Lung (tissue), 12 donors: ENCODE results near the gene LRRK1. TPM values are rescaled to one million over a fixed set of nuclear protein-coding genes. Genes with fewer than 3 reads are reported as not detected.

Source experiments
- ATAC-seq: fragments of 200-7000 bp; cut with Tn5 transposase; one replicate; pipeline ENCODE4 v1.9.1; 2020; ENCODE audit warnings: moderate number of reproducible peaks; ENCODE audit not compliant: insufficient read depth, low FRiP score
- DNase-seq, 3 donors: peaks; one replicate each; pipeline ENCODE4 v3.0.0-alpha.2; 2013 to 2017
- H3K27ac ChIP-seq, 2 donors: one replicate each; pipeline ENCODE4 v1.5.1; 2013; ENCODE audit warnings: mild to moderate bottlenecking in 2 of 2, moderate library complexity in 2 of 2, control low read depth in 1 of 2, inconsistent platforms in 1 of 2, low read depth in 1 of 2, low read length in 1 of 2
- H3K27me3 ChIP-seq, 3 donors: one replicate each; pipeline ENCODE4 v1.5.1; 2013; ENCODE audit warnings: low read length in 2 of 3; ENCODE audit not compliant: control insufficient read depth in 3 of 3, insufficient read depth in 3 of 3
- H3K36me3 ChIP-seq, 4 donors: one replicate each; pipeline ENCODE4 v1.5.1; 2013; ENCODE audit warnings: low read length in 4 of 4, mild to moderate bottlenecking in 1 of 4, moderate library complexity in 1 of 4; ENCODE audit not compliant: control insufficient read depth in 4 of 4, insufficient read depth in 4 of 4
- H3K4me1 ChIP-seq, 5 donors: one replicate each; pipeline ENCODE4 v1.5.1; 2013; ENCODE audit warnings: low read length in 5 of 5, mild to moderate bottlenecking in 2 of 5, moderate library complexity in 1 of 5; ENCODE audit not compliant: control insufficient read depth in 5 of 5, insufficient read depth in 5 of 5
- H3K4me3 ChIP-seq: one replicate; pipeline ENCODE4 v1.5.1; 2013; ENCODE audit warnings: mild to moderate bottlenecking, control low read depth, moderate library complexity
- H3K9ac ChIP-seq, 2 donors: one replicate each; pipeline ENCODE4 v1.5.1; 2013; ENCODE audit warnings: low read length in 2 of 2, control low read depth in 1 of 2; ENCODE audit not compliant: insufficient read depth in 1 of 2
- H3K9me3 ChIP-seq, 4 donors: one replicate each; pipeline ENCODE4 v1.5.1; 2013; ENCODE audit warnings: low read length in 3 of 4, mild to moderate bottlenecking in 1 of 4, moderate library complexity in 1 of 4; ENCODE audit not compliant: control insufficient read depth in 4 of 4, insufficient read depth in 3 of 4
- CTCF ChIP-seq: IDR thresholded peaks from 2 replicates; pipeline ENCODE4 v1.5.1; 2012; ENCODE audit warnings: mild to moderate bottlenecking; ENCODE audit errors: control extremely low read depth, extremely low read depth
- WGBS, 2 donors: extraction: QIAGEN DNeasy Blood & Tissue Kit; methylation state at CpG; one replicate each; pipeline ENCODE4 v1.1.7; 2013; 5-methylcytosine and 5-hydroxymethylcytosine counted together
- polyA plus RNA-seq, 2 donors: library from polyadenylated mRNA; stranded (reverse); fragments of 200-250 nt; gene quantifications; one replicate each; pipeline ENCODE4 v1.2.1, GENCODE V29; 2013
- total RNA-seq, 2 donors: library from RNA; depleted of rRNA in 1 of 2; stranded (reverse); fragments of >200 nt in 1 of 2; gene quantifications; one replicate each; pipeline ENCODE4 v1.2.1, GENCODE V29; 2014 to 2021
- donor health status: control.
- donor health status: control.
- donor health status: Bipolar disorder and iron deficiency.
- donor health status: healthy.
- donor health status: DM: yes; HTN: yes; CAD: no.

LRRK1 gene
- total and polyA plus RNA-seq, 4 donors = 5.7 to 22.9 (median 9.7) TPM

GRCh38 chr15:100909989-100910955, 8.9 kb upstream of the LRRK1 start:
- H3K36me3 ChIP-seq = no peaks in the 10 kb centered on the region
- TF ChIP-seq CTCF = no peak
- H3K9me3 ChIP-seq = peaks cover 0 to 1% (median 0%) of the 10 kb centered on the region in 4 donors
- no peaks in the 10 kb centered on the region for H3K27me3 ChIP-seq
- no peak overlapping the region for H3K27ac ChIP-seq
- no peak overlapping the region for H3K4me3 ChIP-seq
- peak in 1 of 3 donors; percentile 22 for DNase-seq
- H3K4me1 ChIP-seq = peaks cover 0 to 22% (median 0%) of the 10 kb centered on the region in 5 donors
- no peak for ATAC-seq
- no peak overlapping the region for H3K9ac ChIP-seq
- 75 to 84% methylated on average over 12 of the region's 12 CpGs for WGBS, 2 donors

DNA sequence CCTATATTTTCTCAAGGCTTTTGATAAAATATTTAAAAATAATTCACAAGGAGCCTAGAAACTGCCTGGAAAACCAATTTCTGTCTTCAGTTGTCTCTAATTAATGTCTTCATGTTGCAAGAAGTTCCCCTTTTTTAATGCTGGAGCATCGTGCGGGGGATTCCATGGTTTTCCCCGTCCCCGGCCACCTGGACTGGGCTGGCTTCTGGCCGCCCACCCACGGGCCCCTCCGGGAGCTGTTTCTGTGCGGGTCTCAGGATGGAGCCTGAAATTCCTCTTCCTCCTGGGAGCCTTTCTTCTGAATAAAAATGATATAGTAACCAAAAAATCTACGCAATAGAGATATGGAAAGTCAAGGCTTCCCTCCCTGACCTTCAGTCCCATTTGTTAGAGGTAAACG, 8.1 kb upstream of the LRRK1 start:
- TF ChIP-seq CTCF = no peak
- peaks cover 0 to 1% (median 0%) of the 10 kb centered on the region in 4 donors for H3K9me3 ChIP-seq
- H3K36me3 ChIP-seq = no peaks in the 10 kb centered on the region
- peaks cover 0 to 22% (median 0%) of the 10 kb centered on the region in 5 donors for H3K4me1 ChIP-seq
- 79 to 87% methylated on average over 10 of the region's 10 CpGs for WGBS, 2 donors
- no peak overlapping the region for H3K27ac ChIP-seq
- H3K9ac ChIP-seq = no peak overlapping the region
- H3K4me3 ChIP-seq = no peak overlapping the region
- ATAC-seq (no peak), DNase-seq (no peak)
- no peaks in the 10 kb centered on the region for H3K27me3 ChIP-seq

DNA sequence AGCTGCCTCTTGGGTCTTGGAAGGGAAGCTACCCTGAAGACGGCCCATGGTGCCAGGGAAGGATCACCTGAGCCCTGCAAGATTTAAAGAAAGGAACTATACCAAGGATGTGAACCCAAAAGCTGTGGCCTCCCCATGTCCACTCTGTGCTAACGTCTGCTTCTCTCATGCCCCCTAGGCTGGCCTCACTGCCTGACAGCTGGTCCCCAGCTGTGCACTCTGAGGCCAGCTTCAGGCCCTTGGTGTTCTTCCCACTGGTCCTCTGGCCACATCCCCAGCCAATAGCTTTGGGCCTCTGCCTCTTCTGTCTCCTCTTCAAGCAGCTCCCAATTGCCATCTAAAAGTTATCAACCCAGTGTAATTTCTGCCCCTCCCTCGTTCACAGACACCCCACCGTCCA, 5.2 kb upstream of the LRRK1 start:
- peaks cover 0 to 25% (median 4%) of the 10 kb centered on the region in 5 donors for H3K4me1 ChIP-seq
- peaks cover 0 to 1% (median 0%) of the 10 kb centered on the region in 4 donors for H3K9me3 ChIP-seq
- DNase-seq (peak; percentile 61 to 70 (median 63)), ATAC-seq (no peak)
- H3K4me3 ChIP-seq = no peak overlapping the region
- TF ChIP-seq CTCF = no peak
- no peak overlapping the region for H3K9ac ChIP-seq
- no peaks in the 10 kb centered on the region for H3K36me3 ChIP-seq
- peaks cover 0 to 22% (median 18%) of the 10 kb centered on the region in 3 donors for H3K27me3 ChIP-seq
- 78 to 91% methylated on average over 4 of the region's 4 CpGs for WGBS, 2 donors
- no peak overlapping the region for H3K27ac ChIP-seq
